ENCODE results near the gene HSPA4.

The HSPA4 gene

DNA sequence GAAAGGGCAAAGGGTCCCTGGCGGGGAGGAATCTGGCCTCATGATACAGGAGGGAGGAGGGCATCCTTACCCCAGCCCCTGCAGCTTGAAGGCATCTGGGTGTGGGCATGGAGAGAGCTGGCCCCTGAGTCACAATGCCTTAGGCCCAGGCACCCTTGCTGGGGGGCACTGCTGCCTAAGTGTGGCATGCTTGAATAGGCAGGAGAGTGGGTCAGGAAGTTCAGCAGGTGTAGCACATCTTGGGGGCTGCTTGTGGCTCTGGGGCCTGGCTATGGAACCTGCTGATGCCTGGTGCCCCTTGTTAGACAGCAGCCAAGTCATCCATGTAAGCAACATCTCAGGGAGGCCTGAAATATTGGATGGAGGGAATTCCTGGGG is 63.1 kb downstream of the HSPA4 start:
- H3K4me3 ChIP-seq (ENCODE audit: low read depth, low read length) = no peak overlapping the region
- TF ChIP-seq, protein P1, sequence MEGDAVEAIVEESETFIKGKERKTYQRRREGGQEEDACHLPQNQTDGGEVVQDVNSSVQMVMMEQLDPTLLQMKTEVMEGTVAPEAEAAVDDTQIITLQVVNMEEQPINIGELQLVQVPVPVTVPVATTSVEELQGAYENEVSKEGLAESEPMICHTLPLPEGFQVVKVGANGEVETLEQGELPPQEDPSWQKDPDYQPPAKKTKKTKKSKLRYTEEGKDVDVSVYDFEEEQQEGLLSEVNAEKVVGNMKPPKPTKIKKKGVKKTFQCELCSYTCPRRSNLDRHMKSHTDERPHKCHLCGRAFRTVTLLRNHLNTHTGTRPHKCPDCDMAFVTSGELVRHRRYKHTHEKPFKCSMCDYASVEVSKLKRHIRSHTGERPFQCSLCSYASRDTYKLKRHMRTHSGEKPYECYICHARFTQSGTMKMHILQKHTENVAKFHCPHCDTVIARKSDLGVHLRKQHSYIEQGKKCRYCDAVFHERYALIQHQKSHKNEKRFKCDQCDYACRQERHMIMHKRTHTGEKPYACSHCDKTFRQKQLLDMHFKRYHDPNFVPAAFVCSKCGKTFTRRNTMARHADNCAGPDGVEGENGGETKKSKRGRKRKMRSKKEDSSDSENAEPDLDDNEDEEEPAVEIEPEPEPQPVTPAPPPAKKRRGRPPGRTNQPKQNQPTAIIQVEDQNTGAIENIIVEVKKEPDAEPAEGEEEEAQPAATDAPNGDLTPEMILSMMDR (IDR thresholded peaks at IDR 0.05; ENCODE audit: insufficient read depth, low read length, missing control alignments) = no peak
- CTCF ChIA-PET = interaction anchor here (1.3 to 7.2 kb wide), 5 partner anchors 14 to 925 kb away, joined by 3 to 164 read pairs (median 5); no protein-coding TSS in a partner anchor
- no peak for DNase-seq (ENCODE audit: low read depth, low spot score)
- POLR2A ChIA-PET = no interaction called here

DNA sequence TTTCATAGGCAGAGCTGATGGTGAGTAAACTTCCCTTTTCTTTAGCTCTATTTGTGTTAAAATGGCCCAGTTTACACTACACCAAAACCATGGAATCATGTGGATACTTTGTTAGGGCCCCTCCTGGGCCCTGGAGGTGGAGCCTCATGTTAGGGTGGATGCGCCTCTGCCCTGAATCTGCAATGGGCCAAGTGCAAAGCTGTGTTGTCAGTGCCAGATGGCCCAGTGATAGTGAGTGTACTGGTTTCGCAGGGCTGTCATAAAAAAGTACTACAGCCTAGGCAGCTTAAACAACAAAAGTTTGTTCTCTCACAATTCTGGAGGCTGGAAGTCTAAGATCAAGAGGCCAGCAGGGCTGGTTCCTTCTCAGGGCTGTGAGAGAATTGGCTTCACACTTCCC is 64.8 kb downstream of the HSPA4 start:
- ChIA-PET POLR2A (no interaction called here), CTCF (interaction anchor here (1.3 to 7.2 kb wide), 3 partner anchors 145 to 829 kb away, joined by 3 to 164 read pairs (median 3); no protein-coding TSS in a partner anchor)
- TF ChIP-seq, protein P1 (IDR thresholded peaks at IDR 0.05; ENCODE audit: insufficient read depth, low read length, missing control alignments) = no peak

DNA sequence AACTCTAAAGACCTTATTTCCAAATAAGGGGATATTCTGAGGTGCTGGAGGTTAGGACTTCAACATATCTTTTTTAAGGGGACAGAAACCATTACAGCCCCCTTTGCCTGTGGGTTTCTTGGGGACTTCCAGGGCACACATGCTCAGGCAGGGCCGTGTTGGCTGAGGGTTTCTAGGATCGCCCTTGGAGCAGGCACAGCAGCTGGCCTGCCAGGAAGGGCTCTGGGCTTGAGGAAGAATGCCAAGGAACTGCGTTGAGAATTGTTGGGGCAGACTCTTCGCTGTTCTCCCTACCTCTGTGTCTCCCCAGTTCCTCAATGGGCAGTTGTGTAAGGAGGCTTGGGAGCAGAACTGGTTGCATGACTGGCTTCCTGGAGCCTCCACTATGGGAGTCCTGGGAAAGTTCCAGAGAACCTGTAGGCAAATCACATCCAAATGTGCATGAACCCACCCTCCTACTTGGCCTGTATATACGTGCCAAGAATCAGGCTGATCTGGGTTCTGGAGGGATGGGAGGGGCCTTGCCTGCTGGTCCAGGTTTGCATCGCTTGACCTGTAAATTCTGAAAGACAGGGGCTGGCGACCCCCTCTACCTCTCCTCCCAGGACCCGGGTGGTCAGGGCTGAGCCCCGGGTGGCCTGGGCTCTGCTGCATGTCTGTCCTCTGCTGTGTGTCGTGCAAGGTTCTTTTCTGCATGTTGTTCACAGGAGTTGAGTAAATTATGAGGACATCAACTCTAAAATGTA is 65.5 kb downstream of the HSPA4 start:
- H3K4me3 ChIP-seq (ENCODE audit: low read depth, low read length) = no peak overlapping the region
- ChIA-PET POLR2A (no interaction called here), CTCF (interaction anchor here (0.8 kb wide), 1 partner anchor 170 kb away, joined by 5 read pairs; no protein-coding TSS in a partner anchor)
- TF ChIP-seq, protein P1 (IDR thresholded peaks at IDR 0.05; ENCODE audit: insufficient read depth, low read length, missing control alignments) = no peak
- no peak for DNase-seq (ENCODE audit: low read depth, low spot score)

More for the DNA sequence above, 64.8 kb downstream of the HSPA4 start:
- DNase-seq (ENCODE audit: low read depth, low spot score) = no peak
- no peak overlapping the region for H3K4me3 ChIP-seq (ENCODE audit: low read depth, low read length)

DNA sequence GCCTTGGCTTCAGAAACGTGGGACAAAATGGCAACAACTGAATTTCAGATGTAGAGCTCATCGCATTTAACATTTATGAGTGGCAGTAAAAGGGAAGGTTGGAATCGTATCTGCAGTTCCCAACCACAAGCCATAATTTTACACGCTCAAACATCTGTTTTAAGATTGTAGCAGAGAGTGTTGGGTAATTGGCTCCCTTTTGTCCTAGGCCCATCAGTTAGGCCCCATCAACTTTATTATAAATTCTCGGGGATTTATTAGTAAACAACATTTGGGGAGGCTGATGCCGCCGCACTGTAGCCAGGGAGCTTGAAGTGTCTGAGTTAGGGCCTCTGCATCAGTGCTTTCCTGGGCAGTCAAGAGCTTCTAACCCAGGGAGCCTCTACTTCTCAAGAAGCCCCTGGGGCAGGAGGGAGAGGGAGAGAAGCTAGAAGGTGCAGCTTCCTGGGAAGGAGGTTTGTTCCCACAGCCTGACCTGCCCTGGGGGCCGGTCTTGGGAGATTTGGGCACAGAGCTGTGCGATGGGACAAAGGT is 66.2 kb downstream of the HSPA4 start:
- CTCF ChIA-PET = interaction anchor here (0.8 kb wide), 1 partner anchor 169 kb away, joined by 5 read pairs; no protein-coding TSS in a partner anchor
- H3K4me3 ChIP-seq (ENCODE audit: low read depth, low read length) = no peak overlapping the region
- DNase-seq (ENCODE audit: low read depth, low spot score) = no peak
- TF ChIP-seq, protein P1 (IDR thresholded peaks at IDR 0.05; ENCODE audit: insufficient read depth, low read length, missing control alignments) = no peak
- POLR2A ChIA-PET = no interaction called here

DNA sequence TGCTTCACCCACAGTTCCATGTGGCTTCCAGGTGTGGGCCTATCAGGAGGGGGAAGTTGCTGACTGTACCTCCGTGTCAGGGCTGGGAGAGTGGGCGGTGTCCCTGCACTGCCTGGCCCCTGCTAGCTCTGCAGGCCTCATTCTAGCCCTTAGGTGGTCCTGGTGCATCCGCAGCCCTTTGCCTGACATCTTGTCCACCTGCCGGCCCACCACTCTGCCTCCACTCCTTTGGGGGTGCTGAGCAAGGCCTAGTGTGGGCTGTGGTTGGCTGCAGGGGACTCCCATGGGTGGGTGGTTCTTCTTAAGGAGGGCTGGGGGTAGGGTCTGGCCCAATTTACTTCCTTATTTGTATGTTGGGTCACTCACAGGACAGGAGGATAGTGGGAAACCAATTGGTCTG is 66.9 kb downstream of the HSPA4 start:
- DNase-seq (ENCODE audit: low read depth, low spot score) = no peak
- TF ChIP-seq, protein P1 (IDR thresholded peaks at IDR 0.05; ENCODE audit: insufficient read depth, low read length, missing control alignments) = no peak
- no peak overlapping the region for H3K4me3 ChIP-seq (ENCODE audit: low read depth, low read length)
- POLR2A ChIA-PET = no interaction called here
- CTCF ChIA-PET = interaction anchor here (2.8 kb wide), 1 partner anchor 8 kb away, joined by 13 read pairs; no protein-coding TSS in a partner anchor

DNA sequence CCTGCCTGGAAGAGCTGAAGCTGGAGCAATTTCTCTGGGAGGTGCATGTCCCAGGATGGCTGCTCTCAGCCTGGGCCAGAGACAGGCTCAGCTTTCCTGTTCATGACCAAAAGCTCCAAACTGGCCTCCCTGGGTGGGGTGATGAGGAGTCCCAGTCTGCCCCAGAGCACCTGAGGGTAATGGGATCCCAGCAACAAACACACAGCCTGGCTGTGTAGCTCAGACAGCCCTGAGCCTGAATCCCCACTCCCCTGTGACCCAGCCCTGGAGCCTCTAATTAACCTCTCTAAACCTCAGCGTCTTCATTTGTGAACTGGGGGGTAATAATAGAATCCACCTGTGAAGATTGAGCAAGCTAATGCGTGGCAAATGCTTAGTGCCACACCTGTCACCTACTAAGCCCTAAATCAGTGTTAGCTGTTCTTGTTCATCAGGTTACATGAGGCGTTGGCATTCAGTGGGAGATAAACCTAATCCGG is 67.5 kb downstream of the HSPA4 start:
- ChIA-PET POLR2A (no interaction called here), CTCF (interaction anchor here (2.8 kb wide), 1 partner anchor 8 kb away, joined by 13 read pairs; no protein-coding TSS in a partner anchor)
- DNase-seq (ENCODE audit: low read depth, low spot score) = no peak

More for the DNA sequence above, 67.5 kb downstream of the HSPA4 start:
- no peak overlapping the region for H3K4me3 ChIP-seq (ENCODE audit: low read depth, low read length)
- TF ChIP-seq, protein P1 (IDR thresholded peaks at IDR 0.05; ENCODE audit: insufficient read depth, low read length, missing control alignments) = no peak
